GM12892 (cell line): ENCODE data around the gene SIX5.
"Not testable (repeated sequence)": the region's sequence is repeated elsewhere in the genome, so short reads cannot be mapped to it uniquely, and the experiment has no call there.

ENCODE experiments used
- POLR2A ChIP-seq: IDR thresholded peaks from 2 replicates; pipeline ENCODE4 v1.6.1; 2011; ENCODE audit warnings: low read depth, low read length, control low read depth
- POLR2AphosphoS5 ChIP-seq: IDR thresholded peaks from 2 replicates; pipeline ENCODE4 v1.6.1; 2011; ENCODE audit warnings: low read depth, low read length, control low read depth

DNA sequence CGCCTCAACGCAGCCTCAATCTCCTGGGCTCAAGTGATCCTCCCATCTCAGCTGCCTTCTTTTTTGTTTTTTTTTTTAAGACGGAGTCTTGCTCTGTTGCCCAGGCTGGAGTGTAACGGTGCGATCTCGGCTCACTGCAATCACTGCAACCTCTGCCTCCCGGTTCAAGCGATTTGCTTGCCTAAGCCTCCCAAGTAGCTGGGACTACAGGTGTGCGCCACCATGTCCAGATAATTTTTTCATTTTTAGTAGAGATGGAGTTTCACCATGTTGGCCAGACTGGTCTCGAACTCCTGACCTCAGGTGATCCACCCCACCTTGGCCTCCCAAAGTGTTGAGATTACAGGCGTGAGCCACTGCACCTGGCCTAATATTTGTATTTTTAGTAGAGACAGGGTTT is 49.0 kb downstream of the SIX5 start:
- not testable (repeated sequence) for TF ChIP-seq POLR2A, POLR2AphosphoS5
